BJ (cell line): ENCODE data around the gene MYH10. TPM values are rescaled to one million over a fixed set of nuclear protein-coding genes. Genes with fewer than 3 reads are reported as not detected.

ENCODE experiments used
- CTCF ChIA-PET: fragments of 350-600 bp; formaldehyde crosslinking; extraction: SDS; loops from one replicate; lab custom pipeline; 2021; ENCODE audit warnings: antibody characterized with exemption, inconsistent platforms; lab: Yijun Ruan, JAX
- POLR2A ChIA-PET: fragments of 300-600 bp; sonication (Branson Sonifier 250); formaldehyde crosslinking; extraction: SDS; loops from one replicate; lab custom pipeline; 2021; ENCODE audit warnings: antibody characterized with exemption; lab: Charles Lee
- DNase-seq: peaks from one replicate; pipeline ENCODE4 v3.0.0-alpha.2; 2011; ENCODE audit warnings: low read depth
- H3K27me3 ChIP-seq: 2 replicates; pipeline ENCODE4 v1.6.0; 2011; ENCODE audit warnings: low read length; ENCODE audit not compliant: control insufficient read depth, insufficient read depth
- H3K36me3 ChIP-seq: 2 replicates; pipeline ENCODE4 v1.5.1; 2011; ENCODE audit warnings: low read length; ENCODE audit not compliant: control insufficient read depth, insufficient read depth
- H3K4me3 ChIP-seq: 2 replicates; pipeline ENCODE4 v1.5.1; 2011; ENCODE audit warnings: low read depth, mild to moderate bottlenecking, control low read depth, low read length
- CTCF ChIP-seq: IDR thresholded peaks from 2 replicates; pipeline ENCODE4 v1.5.1; 2011; ENCODE audit warnings: low read depth, mild to moderate bottlenecking, control low read depth, inconsistent platforms, low read length, moderate library complexity; ENCODE audit not compliant: insufficient read depth
- polyA plus RNA-seq: library from polyadenylated mRNA; depleted of rRNA; stranded (reverse); fragments of >200 nt; gene quantifications from 2 replicates; pipeline ENCODE4 v1.2.3, GENCODE V29; 2011

The MYH10 gene
- polyA plus RNA-seq, 1 experiment, result 62.1 TPM

- DNase-seq, result no peak
- Histone ChIP-seq H3K27me3 (no peaks in the 10 kb centered on the region; the same call in 1 of the 2 replicates), H3K36me3 (no peaks in the 10 kb centered on the region), H3K4me3 (peak overlapping the region; percentile 99)
- ChIA-PET POLR2A (interaction anchor here (0.6 kb wide), 1 partner anchor 763 kb away, joined by 3 read pairs; no protein-coding TSS in a partner anchor), CTCF (interaction anchor here (0.6 to 1.1 kb wide), 3 partner anchors 17 to 766 kb away, joined by 3 to 4 read pairs (median 3); no protein-coding TSS in a partner anchor)
- TF ChIP-seq CTCF, result no peak
These were observed 1.8 kb downstream of the MYH10 start for GRCh38 chr17:8628609-8629169.

GRCh38 chr17:8628172-8628571 lies 2.4 kb downstream of the MYH10 start:
- no peak for TF ChIP-seq CTCF
- Histone ChIP-seq H3K4me3 (no peak overlapping the region), H3K27me3 (no peaks in the 10 kb centered on the region; the same call in 1 of the 2 replicates), H3K36me3 (no peaks in the 10 kb centered on the region)
- POLR2A ChIA-PET, result interaction anchor here (0.6 kb wide), 1 partner anchor 764 kb away, joined by 3 read pairs; no protein-coding TSS in a partner anchor
- DNase-seq, result no peak
- CTCF ChIA-PET, result interaction anchor here (0.6 kb wide), 1 partner anchor 766 kb away, joined by 3 read pairs; no protein-coding TSS in a partner anchor

DNA sequence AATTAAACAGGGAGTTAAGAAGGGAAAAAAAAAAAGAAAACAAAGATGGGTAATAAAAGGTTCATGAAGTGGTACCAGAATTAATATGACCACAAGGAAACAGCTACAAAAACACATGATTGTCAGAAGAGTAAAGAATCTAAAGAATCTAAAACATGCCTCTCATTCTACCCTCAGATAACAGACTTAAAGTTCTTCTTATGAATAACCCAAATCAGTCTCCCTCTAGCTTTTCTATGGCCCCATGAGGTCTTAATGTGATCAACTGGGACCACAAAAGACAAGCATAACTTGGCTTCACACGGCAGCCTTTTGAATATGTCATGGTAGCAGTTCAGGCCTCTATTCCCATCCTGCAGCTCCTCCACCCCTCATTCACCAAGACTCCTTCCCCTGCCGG lies 6.9 kb downstream of the MYH10 start:
- no peaks in the 10 kb centered on the region for H3K27me3 ChIP-seq
- no peak overlapping the region for H3K4me3 ChIP-seq
- POLR2A ChIA-PET, result interaction anchor here (1.0 kb wide), 1 partner anchor 10 kb away, joined by 3 read pairs; no protein-coding TSS in a partner anchor
- H3K36me3 ChIP-seq, result no peaks in the 10 kb centered on the region; the same call in 1 of the 2 replicates
- peak; percentile 34 for DNase-seq
- TF ChIP-seq CTCF, result no peak
- CTCF ChIA-PET, result interaction anchor here (1.1 kb wide), 1 partner anchor 122 kb away, joined by 6 read pairs; no protein-coding TSS in a partner anchor

DNA sequence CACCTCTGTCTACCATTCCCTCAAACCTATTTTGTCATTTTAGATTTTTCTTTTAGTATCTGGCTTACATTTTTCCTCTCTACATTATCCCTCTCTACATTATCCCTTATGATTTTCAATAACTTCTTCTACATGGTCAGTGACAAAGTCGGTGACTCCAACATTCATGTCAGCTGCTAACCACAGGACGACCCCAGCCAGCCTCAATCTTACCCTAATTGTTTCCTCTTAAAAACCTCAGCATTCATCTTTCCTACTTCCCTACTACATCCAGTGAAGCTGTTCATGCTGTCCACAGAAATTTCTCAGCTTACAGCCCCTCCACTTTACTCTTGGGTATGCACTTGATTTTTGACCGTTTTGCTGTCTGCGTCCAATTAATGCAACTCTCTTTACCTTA lies 8.3 kb downstream of the MYH10 start:
- POLR2A ChIA-PET, result no interaction called here
- CTCF ChIA-PET, result interaction anchor here (1.2 kb wide), 2 partner anchors 8 to 11 kb away, joined by 3 read pairs; partner anchors contain the start of gene MYH10
- Histone ChIP-seq H3K36me3 (peaks cover under 1% of the 10 kb centered on the region; the same call in 1 of the 2 replicates), H3K4me3 (no peak overlapping the region), H3K27me3 (no peaks in the 10 kb centered on the region)
- no peak for DNase-seq
- no peak for TF ChIP-seq CTCF

- no peak for DNase-seq
- Histone ChIP-seq H3K4me3 (no peak overlapping the region), H3K27me3 (no peaks in the 10 kb centered on the region), H3K36me3 (peaks cover 1% of the 10 kb centered on the region; the same call in 1 of the 2 replicates)
- TF ChIP-seq CTCF, result no peak
- CTCF ChIA-PET, result interaction anchor here (1.1 to 1.2 kb wide), 3 partner anchors 9 to 124 kb away, joined by 3 read pairs; partner anchors contain the start of gene MYH10
- POLR2A ChIA-PET, result no interaction called here
These were observed 8.9 kb downstream of the MYH10 start for GRCh38 chr17:8621585-8621984.
